Right lobe of liver (tissue), 6 donors: Measurements from ENCODE around the gene SUMF2. TPM values are rescaled to one million over a fixed set of nuclear protein-coding genes. Genes with fewer than 3 reads are reported as not detected.
A peak's percentile ranks its signal among the peaks of the same experiment; 100 is the strongest.

ENCODE experiments used
- ATAC-seq, 4 donors: fragments of 200-7000 bp; cut with Tn5 transposase; one replicate each; pipeline ENCODE4 v1.9.1; 2020; ENCODE audit warnings: mild to moderate bottlenecking in 4 of 4, moderate library complexity in 4 of 4
- DNase-seq, 3 donors: peaks; one replicate each; pipeline ENCODE4 v3.0.0-alpha.2; 2020
- H3K27ac ChIP-seq, 3 donors: fragments of 200-600 bp; one replicate each; pipeline ENCODE4 v1.8.0; 2022
- H3K27me3 ChIP-seq, 2 donors: fragments of 200-600 bp; one replicate each; pipeline ENCODE4 v1.8.0; 2022
- H3K36me3 ChIP-seq, 4 donors: fragments of 200-600 bp; sonication (generic) in 1 of 4; one replicate each; pipeline versions ENCODE4 v1.5.1 to v1.8.0; 2017 to 2022; ENCODE audit warnings: control low read depth in 1 of 4
- H3K4me1 ChIP-seq, 4 donors: fragments of 200-600 bp; sonication (generic) in 1 of 4; one replicate each; pipeline versions ENCODE4 v1.5.1 to v1.8.0; 2017 to 2022; ENCODE audit warnings: control low read depth in 1 of 4
- H3K4me3 ChIP-seq, 3 donors: fragments of 200-600 bp; one replicate each; pipeline ENCODE4 v1.8.0; 2022
- H3K9me3 ChIP-seq, 4 donors: fragments of 200-600 bp; sonication (generic) in 1 of 4; one replicate each; pipeline versions ENCODE4 v1.5.1 to v1.8.0; 2017 to 2022; ENCODE audit warnings: control low read depth in 1 of 4
- POLR2A ChIP-seq: fragments of 450-650 bp; IDR thresholded peaks from one replicate; pipeline ENCODE4 v1.6.1; 2017; ENCODE audit warnings: antibody characterized with exemption, mild to moderate bottlenecking
- WGBS: methylation state at CpG from one replicate; pipeline ENCODE4 v1.1.6; 2018; ENCODE audit warnings: low coverage, low lambda C conversion rate; ENCODE audit not compliant: insufficient coverage; ENCODE audit errors: missing lambda C conversion rate; 5-methylcytosine and 5-hydroxymethylcytosine counted together
- intact Hi-C, 2 donors: fragments of 100-400 bp; cut with DNase I; formaldehyde crosslinking; loops; one replicate each; pipeline versions ENCODE4 v1.11.2 to v1.14.1; 2022
- total RNA-seq, 6 experiments: library from RNA; depleted of rRNA in 2 of 6; stranded (reverse); fragments of >200 nt in 2 of 6; fragmentation: NEBNext Ultra II Directional in 3 of 6; extraction: Animal tissue kit (Norgen Biotek cat#: 25700) in 3 of 6; gene quantifications; one replicate each; pipeline versions ENCODE4 v1.1.0 to v1.2.4, GENCODE V29; 2016 to 2023
- TF ChIP-seq, protein P1 (sequence below), 4 donors: fragments of 200-600 bp in 3 of 4; fragments of 450-650 bp in 1 of 4; IDR thresholded peaks; one replicate each; pipeline versions ENCODE4 v1.5.1 to v1.8.0; 2016 to 2022; ENCODE audit warnings: antibody characterized with exemption in 4 of 4, mild to moderate bottlenecking in 2 of 4
- donor health status: DM: no; HTN: yes; CAD: no.
- donor health status: DM: no; HTN: no; CAD: no.
- donor health status: DM: no; HTN: no; CAD: no.
- donor health status: DM: no; HTN: yes; CAD: no.
- donor health status: DM: no; HTN: yes; CAD: no.

Gene SUMF2
- total RNA-seq, 6 experiments from 2014 or later, result 76.9 to 92.4 (median 86.5) TPM

DNA sequence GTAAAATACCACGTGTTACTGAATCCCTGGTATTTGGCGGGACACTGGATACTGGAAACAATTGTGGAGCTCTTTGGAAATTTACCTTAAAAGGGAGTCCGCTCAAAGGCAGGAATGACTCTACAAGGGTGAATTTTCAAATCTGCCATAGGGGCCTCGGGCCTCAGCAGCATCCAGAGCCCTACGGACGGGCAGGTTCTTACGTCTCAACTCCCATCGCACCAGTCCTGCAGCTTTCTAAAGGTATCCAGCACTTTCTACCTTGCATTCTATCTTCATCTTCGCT, 13.1 kb upstream of the SUMF2 start:
- Histone ChIP-seq H3K9me3 (no peaks in the 10 kb centered on the region), H3K27me3 (no peaks in the 10 kb centered on the region), H3K4me1 (peaks cover 0 to 44% (median 14%) of the 10 kb centered on the region in 4 donors), H3K4me3 (peak overlapping the region; percentile 82 to 92 (median 91)), H3K27ac (peak overlapping the region; percentile 82 to 91 (median 89)), H3K36me3 (peaks cover 0 to 26% (median 12%) of the 10 kb centered on the region in 4 donors)
- under 1% methylated on average over 9 of the region's 9 CpGs for WGBS
- TF ChIP-seq POLR2A, result no peak
- TF ChIP-seq, protein P1, sequence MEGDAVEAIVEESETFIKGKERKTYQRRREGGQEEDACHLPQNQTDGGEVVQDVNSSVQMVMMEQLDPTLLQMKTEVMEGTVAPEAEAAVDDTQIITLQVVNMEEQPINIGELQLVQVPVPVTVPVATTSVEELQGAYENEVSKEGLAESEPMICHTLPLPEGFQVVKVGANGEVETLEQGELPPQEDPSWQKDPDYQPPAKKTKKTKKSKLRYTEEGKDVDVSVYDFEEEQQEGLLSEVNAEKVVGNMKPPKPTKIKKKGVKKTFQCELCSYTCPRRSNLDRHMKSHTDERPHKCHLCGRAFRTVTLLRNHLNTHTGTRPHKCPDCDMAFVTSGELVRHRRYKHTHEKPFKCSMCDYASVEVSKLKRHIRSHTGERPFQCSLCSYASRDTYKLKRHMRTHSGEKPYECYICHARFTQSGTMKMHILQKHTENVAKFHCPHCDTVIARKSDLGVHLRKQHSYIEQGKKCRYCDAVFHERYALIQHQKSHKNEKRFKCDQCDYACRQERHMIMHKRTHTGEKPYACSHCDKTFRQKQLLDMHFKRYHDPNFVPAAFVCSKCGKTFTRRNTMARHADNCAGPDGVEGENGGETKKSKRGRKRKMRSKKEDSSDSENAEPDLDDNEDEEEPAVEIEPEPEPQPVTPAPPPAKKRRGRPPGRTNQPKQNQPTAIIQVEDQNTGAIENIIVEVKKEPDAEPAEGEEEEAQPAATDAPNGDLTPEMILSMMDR (IDR thresholded peaks at IDR 0.05), result no peak
- intact Hi-C loops, result no loop called here
- ATAC-seq (no peak), DNase-seq (no peak)

DNA sequence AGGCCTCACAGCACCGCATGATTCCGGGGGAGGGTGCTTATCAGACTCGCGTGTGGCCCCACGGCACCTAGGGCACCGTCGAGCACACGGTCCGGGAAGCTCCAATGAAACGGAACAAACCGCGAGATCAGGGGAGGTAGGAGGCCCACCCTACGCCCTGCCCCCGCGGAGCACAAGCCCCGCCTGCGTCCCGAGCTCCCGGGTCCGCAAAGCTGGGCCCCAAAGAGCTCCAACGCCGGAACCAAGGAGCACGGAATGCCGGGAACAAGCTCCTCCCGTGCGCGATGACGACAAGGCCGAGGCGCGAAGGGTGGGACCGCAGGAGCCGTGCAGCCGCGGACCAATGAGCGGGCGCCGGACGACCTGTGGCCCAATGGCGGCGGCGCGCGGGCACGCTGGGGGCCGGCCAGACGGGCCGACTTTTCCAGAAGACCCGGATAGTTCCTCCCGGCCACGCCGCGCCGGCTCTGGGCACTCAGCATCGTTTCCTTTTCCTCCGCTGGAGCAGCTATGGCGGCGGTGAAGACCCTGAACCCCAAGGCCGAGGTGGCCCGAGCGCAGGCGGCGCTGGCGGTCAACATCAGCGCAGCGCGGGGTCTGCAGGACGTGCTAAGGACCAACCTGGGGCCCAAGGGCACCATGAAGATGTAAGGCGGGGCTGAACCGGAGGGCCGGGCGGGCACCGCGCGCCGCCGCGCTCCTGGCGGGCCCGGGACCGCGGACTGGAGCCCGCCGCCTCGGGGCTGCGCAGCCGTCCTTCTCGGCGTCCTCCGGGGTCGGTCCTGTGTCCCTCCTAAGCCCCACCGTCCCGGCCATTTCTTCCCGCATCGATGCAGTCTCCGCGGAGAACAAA, 12.5 kb upstream of the SUMF2 start, which contains the start of the genes CCT6A and PSPH:
CCT6A (plus strand) TSS at position 427 of the 853 bp plus-strand sequence; CDS start at position 511, 84 bp downstream.
PSPH (minus strand) TSS at position 106 of the 853 bp plus-strand sequence. CDS start 30,232 bp downstream, outside the sequence.
- H3K27me3 ChIP-seq, result no peaks in the 10 kb centered on the region
- H3K9me3 ChIP-seq, result no peaks in the 10 kb centered on the region
- intact Hi-C loops, result no loop called here
- peaks cover 0 to 32% (median 17%) of the 10 kb centered on the region in 4 donors for H3K36me3 ChIP-seq
- H3K4me1 ChIP-seq, result peaks cover 0 to 41% (median 12%) of the 10 kb centered on the region in 4 donors
- peak; percentile 92 to 98 (median 96) for ATAC-seq
- peak within 1 kb of the TSS; percentile 82 to 92 (median 91) for H3K4me3 ChIP-seq
- TF ChIP-seq, protein P1 (IDR thresholded peaks at IDR 0.05), result no peak
- peak; percentile 91 for TF ChIP-seq POLR2A
- H3K27ac ChIP-seq, result peak within 1 kb of the TSS; percentile 82 to 91 (median 89)
- 0% methylated on average over 15 of the region's 97 CpGs for WGBS
- DNase-seq, result peak; percentile 99

DNA sequence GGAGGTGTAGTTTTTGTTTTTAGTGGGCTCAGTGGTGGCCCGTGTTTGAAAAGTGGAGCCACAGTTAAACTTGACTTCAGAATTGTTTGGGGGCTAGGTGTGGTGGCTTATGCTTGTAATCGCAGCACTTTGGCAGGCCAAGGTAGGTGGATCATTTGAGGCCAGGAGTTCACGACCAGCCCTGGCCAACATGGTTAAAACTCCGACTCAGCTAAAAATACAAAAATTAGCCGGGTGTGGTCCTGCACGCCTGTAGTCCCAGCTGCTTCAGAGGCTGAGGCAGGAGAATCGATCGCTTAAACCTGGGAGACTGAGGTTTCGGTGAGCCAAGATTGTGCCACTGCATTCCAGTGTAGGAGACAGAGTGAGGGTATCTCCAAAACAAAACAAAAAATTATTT, 10.7 kb upstream of the SUMF2 start:
- peak in 1 of 3 donors; percentile 15 for DNase-seq
- intact Hi-C loops, result no loop called here
- TF ChIP-seq, protein P1 (IDR thresholded peaks at IDR 0.05), result no peak
- no peak for TF ChIP-seq POLR2A
- H3K27me3 ChIP-seq, result no peaks in the 10 kb centered on the region
- WGBS, result 30% methylated on average over 5 of the region's 9 CpGs
- no peak overlapping the region for H3K4me3 ChIP-seq
- H3K9me3 ChIP-seq, result no peaks in the 10 kb centered on the region
- H3K4me1 ChIP-seq, result peaks cover 0 to 23% (median 3%) of the 10 kb centered on the region in 4 donors
- no peak overlapping the region for H3K27ac ChIP-seq
- ATAC-seq, result no peak
- peaks cover 7 to 50% (median 24%) of the 10 kb centered on the region in 4 donors for H3K36me3 ChIP-seq

DNA sequence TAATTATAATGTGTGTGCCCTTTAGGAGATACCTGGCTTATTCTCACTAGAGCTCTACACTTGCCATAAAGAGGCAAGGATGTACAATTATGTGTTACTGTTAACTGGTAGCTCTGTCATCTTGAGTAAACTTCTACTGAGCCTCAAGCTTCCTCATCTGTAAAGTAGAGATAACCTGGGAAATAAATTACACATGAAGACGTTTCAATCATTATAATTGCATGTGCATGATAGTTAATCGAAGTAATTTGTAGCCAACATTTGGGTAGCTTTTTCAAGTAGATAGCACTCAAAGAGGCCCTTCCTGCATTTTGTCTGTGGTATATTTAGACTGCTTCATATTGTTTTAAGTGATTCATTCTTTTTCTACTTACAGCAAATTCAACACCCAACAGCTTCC, 10.1 kb upstream of the SUMF2 start:
- Histone ChIP-seq H3K27ac (no peak overlapping the region), H3K27me3 (no peaks in the 10 kb centered on the region), H3K9me3 (no peaks in the 10 kb centered on the region), H3K4me3 (no peak overlapping the region), H3K4me1 (peaks cover 0 to 19% (median 3%) of the 10 kb centered on the region in 4 donors), H3K36me3 (peaks cover 7 to 56% (median 25%) of the 10 kb centered on the region in 4 donors)
- TF ChIP-seq, protein P1 (IDR thresholded peaks at IDR 0.05), result no peak
- no peak for TF ChIP-seq POLR2A
- DNase-seq (no peak), ATAC-seq (no peak)
- intact Hi-C loops, result no loop called here
- 91% methylated on average over 2 of the region's 2 CpGs for WGBS
